Pancreas (tissue), 10 donors: ENCODE data around the gene ERBIN. TPM values are rescaled to one million over a fixed set of nuclear protein-coding genes. Genes with fewer than 3 reads are reported as not detected.
"Not testable (repeated sequence)": the region's sequence is repeated elsewhere in the genome, so short reads cannot be mapped to it uniquely, and the experiment has no call there.

Experiments used
- ATAC-seq, 4 donors: fragments of 200-7000 bp; cut with Tn5 transposase; one replicate each; pipeline versions ENCODE4 v1.8.0 to v1.9.1; 2020; ENCODE audit warnings: mild to moderate bottlenecking in 4 of 4, moderate library complexity in 4 of 4
- DNase-seq, 6 donors: peaks; one replicate each; pipeline ENCODE4 v3.0.0-alpha.2; 2020
- FAIRE-seq: peaks from 2 replicates; lab custom pipeline; 2012; peaks lifted over from hg19 to GRCh38; lab: Jason Lieb, UNC
- H3K27ac ChIP-seq, 4 donors: fragments of 200-600 bp; sonication (generic); 1 replicate in 3 of 4; 2 replicates in 1 of 4; pipeline versions ENCODE4 v1.5.0 to v1.8.0; 2020
- H3K27me3 ChIP-seq, 4 donors: fragments of 200-600 bp; one replicate each; pipeline ENCODE4 v1.8.0; 2021
- H3K36me3 ChIP-seq, 3 donors: fragments of 200-600 bp; sonication (generic) in 1 of 3; one replicate each; pipeline versions ENCODE4 v1.5.0 to v1.8.0; 2020 to 2021
- H3K4me1 ChIP-seq, 3 donors: fragments of 200-600 bp; one replicate each; pipeline ENCODE4 v1.8.0; 2021
- H3K4me3 ChIP-seq, 4 donors: fragments of 200-600 bp; sonication (generic) in 2 of 4; one replicate each; pipeline versions ENCODE4 v1.5.0 to v1.8.0; 2020 to 2021
- H3K9me3 ChIP-seq, 4 donors: fragments of 200-600 bp; one replicate each; pipeline ENCODE4 v1.8.0; 2021
- CTCF ChIP-seq, 4 donors: fragments of 200-600 bp; sonication (generic) in 3 of 4; IDR thresholded peaks; one replicate each; pipeline versions ENCODE4 v1.5.0 to v1.8.0; 2021; ENCODE audit warnings: antibody characterized with exemption in 4 of 4
- WGBS, 2 donors: extraction: QIAGEN DNeasy Blood & Tissue Kit; methylation state at CpG; one replicate each; pipeline ENCODE4 v1.1.7; 2013; 5-methylcytosine and 5-hydroxymethylcytosine counted together
- intact Hi-C, 3 donors: fragments of 100-400 bp; cut with DNase I; formaldehyde crosslinking; loops; one replicate each; pipeline versions ENCODE4 v1.11.1 to v1.14.2; 2022
- polyA plus RNA-seq, 2 donors: library from polyadenylated mRNA; stranded (reverse); fragments of 200-250 nt; gene quantifications; one replicate each; pipeline ENCODE4 v1.2.3, GENCODE V29; 2013
- total RNA-seq, 6 donors: library from RNA; stranded (reverse); fragmentation: NEBNext Ultra II Directional in 4 of 6; extraction: Animal tissue kit (Norgen Biotek cat#: 25700) in 4 of 6; gene quantifications; one replicate each; pipeline versions ENCODE4 v1.2.1 to v1.2.4, GENCODE V29; 2021 to 2023
- donor health status: healthy with polysubstance abuse.
- donor health status: DM: no; HTN: no; CAD: no; lungs with moderate emphysema.
- donor health status: DM: no; HTN: no; CAD: no.
- donor health status: control.
- donor health status: control.
- donor health status: Bipolar disorder and iron deficiency.
- donor health status: DM: yes; HTN: yes; CAD: no.
- donor health status: DM: no; HTN: no; CAD: no.
- donor health status: DM: no; HTN: no; CAD: no.
- donor health status: DM: yes; HTN: yes; CAD: no.

ERBIN gene
- total and polyA plus RNA-seq, 8 donors, result 7.8 to 41.0 (median 25.6) TPM

- intact Hi-C loops, result no loop called here
- Histone ChIP-seq H3K9me3 (no peaks in the 10 kb centered on the region), H3K27me3 (no peaks in the 10 kb centered on the region), H3K4me3 (no peak overlapping the region), H3K36me3 (no peaks in the 10 kb centered on the region), H3K27ac (no peak overlapping the region), H3K4me1 (peaks cover 0 to 6% (median 0%) of the 10 kb centered on the region in 3 donors)
- TF ChIP-seq CTCF (IDR thresholded peaks at IDR 0.05), result no peak
- no peak for FAIRE-seq
- WGBS, 2 donors, result 92 to 96% methylated on average over 4 of the region's 4 CpGs
- no peak for DNase-seq
- ATAC-seq, result no peak
Observed at GRCh38 chr5:65948115-65948747, 21.9 kb downstream of the ERBIN start.

DNA sequence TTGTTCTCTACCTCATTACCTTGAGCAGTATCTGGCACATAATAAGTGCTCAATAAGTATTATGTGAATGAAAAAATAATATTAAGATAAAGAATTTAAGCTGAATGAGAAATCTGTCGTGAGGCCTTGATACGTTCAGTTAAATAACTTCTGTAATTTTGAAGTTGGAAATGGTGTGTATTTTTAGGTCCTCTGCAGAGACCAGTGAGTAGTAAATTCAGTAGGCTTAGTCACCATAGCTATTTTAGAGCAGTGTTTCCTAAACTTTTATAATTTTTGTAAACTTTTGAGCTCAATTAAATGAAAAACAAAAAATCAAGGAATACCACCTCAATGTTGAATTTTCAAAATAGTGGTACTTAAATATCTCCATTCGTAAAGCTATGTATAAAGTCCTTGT, 25.0 kb downstream of the ERBIN start:
- Histone ChIP-seq H3K4me3 (no peak overlapping the region), H3K9me3 (no peaks in the 10 kb centered on the region), H3K27ac (no peak overlapping the region), H3K27me3 (no peaks in the 10 kb centered on the region), H3K36me3 (no peaks in the 10 kb centered on the region), H3K4me1 (peaks cover 0 to 7% (median 0%) of the 10 kb centered on the region in 3 donors)
- ATAC-seq (no peak), DNase-seq (no peak), FAIRE-seq (no peak)
- no peak for TF ChIP-seq CTCF (IDR thresholded peaks at IDR 0.05)
- intact Hi-C loops, result no loop called here
- 94% methylated on average over 3 of the region's 3 CpGs for WGBS, 2 donors

GRCh38 chr5:65952259-65952658, 25.9 kb downstream of the ERBIN start:
- H3K36me3 ChIP-seq, result no peaks in the 10 kb centered on the region
- DNase-seq (no peak), FAIRE-seq (no peak), ATAC-seq (no peak)
- no peak overlapping the region for H3K4me3 ChIP-seq
- intact Hi-C loops, result no loop called here
- H3K27ac ChIP-seq, result no peak overlapping the region
- no peak for TF ChIP-seq CTCF (IDR thresholded peaks at IDR 0.05)
- 54 to 64% methylated on average over 1 of the region's 1 CpG for WGBS, 2 donors
- H3K27me3 ChIP-seq, result no peaks in the 10 kb centered on the region
- H3K4me1 ChIP-seq, result peaks cover 0 to 7% (median 0%) of the 10 kb centered on the region in 3 donors
- H3K9me3 ChIP-seq, result no peaks in the 10 kb centered on the region

GRCh38 chr5:65954200-65954599, 27.8 kb downstream of the ERBIN start:
- H3K4me3 ChIP-seq, result no peak overlapping the region
- no peak for DNase-seq
- H3K4me1 ChIP-seq, result peaks cover 0 to 7% (median 0%) of the 10 kb centered on the region in 3 donors
- WGBS, 2 donors, result 80 to 87% methylated on average over 3 of the region's 3 CpGs
- ATAC-seq, result no peak
- no peaks in the 10 kb centered on the region for H3K27me3 ChIP-seq
- no peak for FAIRE-seq
- intact Hi-C loops, result no loop called here
- no peak for TF ChIP-seq CTCF (IDR thresholded peaks at IDR 0.05)
- no peaks in the 10 kb centered on the region for H3K9me3 ChIP-seq
- no peak overlapping the region for H3K27ac ChIP-seq
- no peaks in the 10 kb centered on the region for H3K36me3 ChIP-seq

- Histone ChIP-seq H3K27me3 (no peaks in the 10 kb centered on the region), H3K36me3 (no peaks in the 10 kb centered on the region), H3K27ac (no peak overlapping the region), H3K4me3 (no peak overlapping the region), H3K4me1 (peaks cover 0 to 7% (median 0%) of the 10 kb centered on the region in 3 donors), H3K9me3 (no peaks in the 10 kb centered on the region)
- FAIRE-seq (no peak), ATAC-seq (no peak), DNase-seq (no peak)
- intact Hi-C loops, result no loop called here
- no peak for TF ChIP-seq CTCF (IDR thresholded peaks at IDR 0.05)
- 75 to 82% methylated on average over 3 of the region's 3 CpGs for WGBS, 2 donors
Observed at GRCh38 chr5:65955746-65956145, 29.4 kb downstream of the ERBIN start.

DNA sequence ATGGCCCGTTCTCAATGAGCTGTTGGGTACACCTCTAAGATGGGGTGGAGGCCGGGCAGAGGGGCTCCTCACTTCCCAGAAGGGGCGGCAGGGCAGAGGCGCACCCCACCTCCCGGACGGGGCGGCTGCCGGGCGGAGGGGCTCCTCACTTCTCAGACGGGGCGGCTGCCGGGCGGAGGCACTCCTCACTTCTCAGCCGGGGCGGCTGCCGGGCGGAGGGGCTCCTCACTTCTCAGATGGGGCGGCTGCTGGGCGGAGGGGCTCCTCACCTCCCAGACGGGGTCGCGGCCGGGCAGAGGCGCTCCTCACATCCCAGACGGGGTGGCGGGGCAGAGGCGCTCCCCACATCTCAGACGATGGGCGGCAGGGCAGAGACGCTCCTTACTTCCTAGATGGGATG, 31.3 kb downstream of the ERBIN start:
- H3K4me1 ChIP-seq, result peaks cover 0 to 11% (median 7%) of the 10 kb centered on the region in 3 donors
- FAIRE-seq, H3K4me3 ChIP-seq, intact Hi-C loops, H3K27ac ChIP-seq, H3K27me3 ChIP-seq, H3K9me3 ChIP-seq, H3K36me3 ChIP-seq, ATAC-seq: not testable (repeated sequence)
- WGBS, 2 donors, result 98 to 99% methylated on average over 29 to 30 of the region's 30 CpGs
- DNase-seq, result peak in 1 of 6 donors; percentile 49
